ENCODE data around the gene DIP2C.

DIP2C gene

GRCh38 chr10:681670-682318 is 7.7 kb downstream of the DIP2C start:
- Histone ChIP-seq H3K36me3 (ENCODE audit: insufficient read depth, low read length) (no peaks in the 10 kb centered on the region), H3K9me2 (replicated peaks; ENCODE audit: low read depth, low read length) (no peaks in the 10 kb centered on the region), H3K9ac (ENCODE audit: low read depth, low read length, poor library complexity, severe bottlenecking) (no peak overlapping the region), H3K4me3 (ENCODE audit: low read length, poor library complexity, severe bottlenecking) (no peak overlapping the region), H3K27me3 (ENCODE audit: insufficient read depth, low read length, poor library complexity, severe bottlenecking) (no peaks in the 10 kb centered on the region), H3K79me2 (ENCODE audit: insufficient read depth, low read length) (no peaks in the 10 kb centered on the region), H2AFZ (ENCODE audit: low read length) (no peak overlapping the region), H4K20me1 (ENCODE audit: insufficient read depth, low read length, poor library complexity, severe bottlenecking) (no peaks in the 10 kb centered on the region), H3K9me3 (ENCODE audit: insufficient read depth, low read depth, low read length) (peaks cover 3% of the 10 kb centered on the region; the same call in 1 of the 2 replicates), H3F3A (ENCODE audit: low read depth) (no peaks in the 10 kb centered on the region), H3K4me2 (ENCODE audit: low read depth, low read length, poor library complexity, severe bottlenecking) (no peak overlapping the region), H3K4me1 (ENCODE audit: insufficient read depth, low read length, poor library complexity, severe bottlenecking) (no peaks in the 10 kb centered on the region)
- TF ChIP-seq CTCF (conservative IDR thresholded peaks at IDR 0.05; ENCODE audit: low read length) (no peak), EZH2phosphoT487 (IDR thresholded peaks at IDR 0.05; ENCODE audit: borderline replicate concordance) (no peak)

- Histone ChIP-seq H3K9me3 (ENCODE audit: insufficient read depth, low read depth, low read length) (peaks cover 3% of the 10 kb centered on the region; the same call in 1 of the 2 replicates), H3K79me2 (ENCODE audit: insufficient read depth, low read length) (no peaks in the 10 kb centered on the region), H3K36me3 (ENCODE audit: insufficient read depth, low read length) (no peaks in the 10 kb centered on the region), H3K9ac (ENCODE audit: low read depth, low read length, poor library complexity, severe bottlenecking) (no peak overlapping the region), H3K27me3 (ENCODE audit: insufficient read depth, low read length, poor library complexity, severe bottlenecking) (no peaks in the 10 kb centered on the region), H3K4me1 (ENCODE audit: insufficient read depth, low read length, poor library complexity, severe bottlenecking) (no peaks in the 10 kb centered on the region), H2AFZ (ENCODE audit: low read length) (no peak overlapping the region), H3F3A (ENCODE audit: low read depth) (no peaks in the 10 kb centered on the region), H3K9me2 (replicated peaks; ENCODE audit: low read depth, low read length) (no peaks in the 10 kb centered on the region), H3K4me3 (ENCODE audit: low read length, poor library complexity, severe bottlenecking) (no peak overlapping the region), H3K4me2 (ENCODE audit: low read depth, low read length, poor library complexity, severe bottlenecking) (no peak overlapping the region), H4K20me1 (ENCODE audit: insufficient read depth, low read length, poor library complexity, severe bottlenecking) (no peaks in the 10 kb centered on the region)
- TF ChIP-seq CTCF (conservative IDR thresholded peaks at IDR 0.05; ENCODE audit: low read length) (no peak), EZH2phosphoT487 (IDR thresholded peaks at IDR 0.05; ENCODE audit: borderline replicate concordance) (no peak)
Measured at GRCh38 chr10:680745-681144, 8.7 kb downstream of the DIP2C start.

- no peaks in the 10 kb centered on the region for H3K4me1 ChIP-seq (ENCODE audit: insufficient read depth, low read length, poor library complexity, severe bottlenecking)
- peaks cover 3% of the 10 kb centered on the region; the same call in 1 of the 2 replicates for H3K9me3 ChIP-seq (ENCODE audit: insufficient read depth, low read depth, low read length)
- no peak overlapping the region for H3K4me2 ChIP-seq (ENCODE audit: low read depth, low read length, poor library complexity, severe bottlenecking)
- H3K79me2 ChIP-seq (ENCODE audit: insufficient read depth, low read length): no peaks in the 10 kb centered on the region
- no peaks in the 10 kb centered on the region for H3K36me3 ChIP-seq (ENCODE audit: insufficient read depth, low read length)
- H4K20me1 ChIP-seq (ENCODE audit: insufficient read depth, low read length, poor library complexity, severe bottlenecking): no peaks in the 10 kb centered on the region
- H3K27me3 ChIP-seq (ENCODE audit: insufficient read depth, low read length, poor library complexity, severe bottlenecking): no peaks in the 10 kb centered on the region
- H3F3A ChIP-seq (ENCODE audit: low read depth): no peaks in the 10 kb centered on the region
- H2AFZ ChIP-seq (ENCODE audit: low read length): no peak overlapping the region
- no peak overlapping the region for H3K4me3 ChIP-seq (ENCODE audit: low read length, poor library complexity, severe bottlenecking)
- no peaks in the 10 kb centered on the region for H3K9me2 ChIP-seq (replicated peaks; ENCODE audit: low read depth, low read length)
- H3K9ac ChIP-seq (ENCODE audit: low read depth, low read length, poor library complexity, severe bottlenecking): no peak overlapping the region
- TF ChIP-seq EZH2phosphoT487 (IDR thresholded peaks at IDR 0.05; ENCODE audit: borderline replicate concordance) (no peak), CTCF (conservative IDR thresholded peaks at IDR 0.05; ENCODE audit: low read length) (no peak)
Measured at GRCh38 chr10:680146-680545, 9.3 kb downstream of the DIP2C start.

Measured in Loucy (cell line).